ENCODE measurements around the gene GDA. TPM values are rescaled to one million over a fixed set of nuclear protein-coding genes. Genes with fewer than 3 reads are reported as not detected.

Gene GDA
- total RNA-seq, 2 donors from 2014 or later = 2.5 to 6.9 TPM

DNA sequence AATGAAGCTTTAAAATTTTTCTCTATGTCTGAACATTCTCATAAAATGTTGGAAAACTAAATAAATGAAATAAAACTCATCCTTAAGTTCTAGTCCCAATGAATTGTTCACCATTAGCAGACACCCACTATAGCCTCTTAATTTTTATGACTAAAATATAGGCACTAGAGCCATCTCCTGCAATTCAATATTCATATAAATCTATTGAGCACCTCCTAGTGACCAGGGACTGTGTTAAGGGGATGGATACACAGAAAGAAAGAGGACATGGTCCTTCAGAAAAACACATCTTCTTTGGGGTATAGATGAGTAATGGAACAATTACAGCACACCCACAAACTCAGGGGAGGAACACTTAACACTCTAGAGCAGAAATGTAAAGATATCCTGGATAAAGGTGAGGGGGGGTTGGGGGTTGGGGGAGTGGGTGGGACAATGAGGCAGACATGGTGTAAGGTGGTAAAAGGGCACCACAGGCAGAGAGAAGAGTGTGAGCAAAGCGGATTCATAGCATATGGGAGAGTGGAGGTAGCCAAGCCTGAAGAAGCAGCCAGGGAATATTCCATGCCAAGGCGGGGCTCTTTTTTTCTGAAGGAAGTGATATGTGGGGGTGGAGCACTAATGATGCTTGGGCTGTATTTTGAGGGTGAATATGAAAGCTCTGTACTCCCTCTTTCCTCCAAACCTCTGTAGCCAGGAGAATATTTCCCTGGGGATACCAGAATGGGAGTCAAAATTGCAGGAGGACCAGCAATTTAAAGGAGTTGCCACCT lies 3.3 kb upstream of the GDA start:
- H3K4me3 Mint-ChIP-seq = no peak overlapping the region
- WGBS, 2 experiments (ENCODE audit: insufficient coverage in 1 of 2, insufficient read length in 1 of 2) = 88 to 100% methylated on average over 2 of the region's 2 CpGs
- H3K4me1 Mint-ChIP-seq = no peaks in the 10 kb centered on the region

DNA sequence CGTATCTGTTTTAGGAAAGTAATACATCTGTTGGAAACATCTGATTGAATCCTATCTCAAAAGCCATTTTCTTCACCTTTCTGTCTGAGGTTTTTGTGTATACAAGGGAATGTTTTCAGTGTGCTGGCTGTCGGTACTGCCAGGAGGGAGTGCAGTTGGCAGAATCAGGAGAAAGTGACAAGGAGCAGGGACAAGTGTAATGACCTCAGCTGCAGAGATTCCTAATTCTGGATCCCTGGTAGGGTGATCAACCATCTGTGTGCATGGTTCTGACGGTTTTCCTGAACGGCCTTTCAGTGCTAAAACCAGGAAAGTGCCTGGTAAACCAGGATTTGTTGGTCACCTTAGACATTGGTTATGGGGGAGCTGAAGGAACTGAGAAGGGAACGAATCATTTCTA lies 1.6 kb upstream of the GDA start:
- H3K4me3 Mint-ChIP-seq = no peak overlapping the region

More for the DNA sequence above, 3.3 kb upstream of the GDA start:
- no peak for DNase-seq
- H3K4me3 ChIP-seq (ENCODE audit: low read length) = no peak overlapping the region
- no peaks in the 10 kb centered on the region for H3K9me3 ChIP-seq (ENCODE audit: control insufficient read depth, low read length)
- TF ChIP-seq, protein P1, sequence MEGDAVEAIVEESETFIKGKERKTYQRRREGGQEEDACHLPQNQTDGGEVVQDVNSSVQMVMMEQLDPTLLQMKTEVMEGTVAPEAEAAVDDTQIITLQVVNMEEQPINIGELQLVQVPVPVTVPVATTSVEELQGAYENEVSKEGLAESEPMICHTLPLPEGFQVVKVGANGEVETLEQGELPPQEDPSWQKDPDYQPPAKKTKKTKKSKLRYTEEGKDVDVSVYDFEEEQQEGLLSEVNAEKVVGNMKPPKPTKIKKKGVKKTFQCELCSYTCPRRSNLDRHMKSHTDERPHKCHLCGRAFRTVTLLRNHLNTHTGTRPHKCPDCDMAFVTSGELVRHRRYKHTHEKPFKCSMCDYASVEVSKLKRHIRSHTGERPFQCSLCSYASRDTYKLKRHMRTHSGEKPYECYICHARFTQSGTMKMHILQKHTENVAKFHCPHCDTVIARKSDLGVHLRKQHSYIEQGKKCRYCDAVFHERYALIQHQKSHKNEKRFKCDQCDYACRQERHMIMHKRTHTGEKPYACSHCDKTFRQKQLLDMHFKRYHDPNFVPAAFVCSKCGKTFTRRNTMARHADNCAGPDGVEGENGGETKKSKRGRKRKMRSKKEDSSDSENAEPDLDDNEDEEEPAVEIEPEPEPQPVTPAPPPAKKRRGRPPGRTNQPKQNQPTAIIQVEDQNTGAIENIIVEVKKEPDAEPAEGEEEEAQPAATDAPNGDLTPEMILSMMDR (conservative IDR thresholded peaks at IDR 0.05) = no peak
- H3K4me1 ChIP-seq (ENCODE audit: control insufficient read depth, insufficient read depth, low read length) = no peaks in the 10 kb centered on the region
- H3K27me3 ChIP-seq (ENCODE audit: control insufficient read depth, insufficient read depth, low read length, poor library complexity, severe bottlenecking) = peaks cover 48% of the 10 kb centered on the region
- H3K36me3 Mint-ChIP-seq (ENCODE audit: low read depth) = peaks cover 7% of the 10 kb centered on the region
- H3K9me3 Mint-ChIP-seq = peaks cover 1% of the 10 kb centered on the region
- H3K27me3 Mint-ChIP-seq (ENCODE audit: insufficient read depth) = peaks cover 23% of the 10 kb centered on the region
- no peak overlapping the region for H3K27ac ChIP-seq (ENCODE audit: low read depth, low read length)
- H3K36me3 ChIP-seq (ENCODE audit: control insufficient read depth, insufficient read depth, low read length) = no peaks in the 10 kb centered on the region
- H3K27ac Mint-ChIP-seq = no peak overlapping the region
- H3K9ac ChIP-seq (ENCODE audit: extremely low read depth, low read length, poor library complexity, severe bottlenecking) = no peak overlapping the region

GRCh38 chr9:72150127-72150526 lies 887 bp downstream of the GDA start:
- TF ChIP-seq, protein P1 (conservative IDR thresholded peaks at IDR 0.05) = no peak
- Mint-ChIP-seq H3K27ac (no peak overlapping the region), H3K9me3 (peaks cover 1% of the 10 kb centered on the region), H3K4me1 (no peaks in the 10 kb centered on the region), H3K27me3 (ENCODE audit: insufficient read depth) (peaks cover 23% of the 10 kb centered on the region), H3K4me3 (no peak overlapping the region), H3K36me3 (ENCODE audit: low read depth) (peaks cover 7% of the 10 kb centered on the region)
- H3K9ac ChIP-seq (ENCODE audit: extremely low read depth, low read length, poor library complexity, severe bottlenecking) = no peak overlapping the region
- 48 to 93% methylated on average over 2 to 6 of the region's 7 CpGs for WGBS, 2 experiments (ENCODE audit: insufficient coverage in 1 of 2, insufficient read length in 1 of 2)
- H3K27ac ChIP-seq (ENCODE audit: low read depth, low read length) = no peak overlapping the region
- H3K36me3 ChIP-seq (ENCODE audit: control insufficient read depth, insufficient read depth, low read length) = no peaks in the 10 kb centered on the region
- peaks cover 51% of the 10 kb centered on the region for H3K27me3 ChIP-seq (ENCODE audit: control insufficient read depth, insufficient read depth, low read length, poor library complexity, severe bottlenecking)
- H3K4me1 ChIP-seq (ENCODE audit: control insufficient read depth, insufficient read depth, low read length) = no peaks in the 10 kb centered on the region
- no peak overlapping the region for H3K4me3 ChIP-seq (ENCODE audit: low read length)
- H3K9me3 ChIP-seq (ENCODE audit: control insufficient read depth, low read length) = no peaks in the 10 kb centered on the region
- DNase-seq = no peak

More for the DNA sequence above, 1.6 kb upstream of the GDA start:
- Mint-ChIP-seq H3K4me1 (no peaks in the 10 kb centered on the region), H3K36me3 (ENCODE audit: low read depth) (peaks cover 7% of the 10 kb centered on the region), H3K9me3 (peaks cover 1% of the 10 kb centered on the region), H3K27me3 (ENCODE audit: insufficient read depth) (peaks cover 23% of the 10 kb centered on the region), H3K27ac (no peak overlapping the region)
- WGBS, 2 experiments (ENCODE audit: insufficient coverage in 1 of 2, insufficient read length in 1 of 2) = 79 to 88% methylated on average over 3 to 5 of the region's 5 CpGs
- TF ChIP-seq, protein P1 (conservative IDR thresholded peaks at IDR 0.05) = no peak
- Histone ChIP-seq H3K4me1 (ENCODE audit: control insufficient read depth, insufficient read depth, low read length) (no peaks in the 10 kb centered on the region), H3K27me3 (ENCODE audit: control insufficient read depth, insufficient read depth, low read length, poor library complexity, severe bottlenecking) (peaks cover 53% of the 10 kb centered on the region), H3K36me3 (ENCODE audit: control insufficient read depth, insufficient read depth, low read length) (no peaks in the 10 kb centered on the region), H3K4me3 (ENCODE audit: low read length) (no peak overlapping the region), H3K9ac (ENCODE audit: extremely low read depth, low read length, poor library complexity, severe bottlenecking) (no peak overlapping the region), H3K9me3 (ENCODE audit: control insufficient read depth, low read length) (no peaks in the 10 kb centered on the region), H3K27ac (ENCODE audit: low read depth, low read length) (no peak overlapping the region)
- no peak for DNase-seq

All from endodermal cell (in vitro differentiated cells).